Breast epithelium (tissue), 4 donors: ENCODE data around the gene TGFA. TPM values are rescaled to one million over a fixed set of nuclear protein-coding genes. Genes with fewer than 3 reads are reported as not detected.

Source experiments
- DNase-seq, 2 donors: peaks; one replicate each; pipeline ENCODE4 v3.0.0-alpha.2; 2019; ENCODE audit warnings: low spot score in 2 of 2
- H3K27ac ChIP-seq, 2 donors: fragments of 200-600 bp; sonication (generic) in 1 of 2; one replicate each; pipeline ENCODE4 v1.5.1; 2016 to 2019; ENCODE audit warnings: mild to moderate bottlenecking in 1 of 2
- H3K27me3 ChIP-seq, 2 donors: fragments of 200-600 bp; sonication (generic) in 1 of 2; one replicate each; pipeline versions ENCODE4 v1.5.1 to v1.6.0; 2017 to 2019; ENCODE audit warnings: control low read depth in 1 of 2, mild to moderate bottlenecking in 1 of 2
- H3K36me3 ChIP-seq: fragments of 200-600 bp; one replicate; pipeline ENCODE4 v1.5.1; 2019
- H3K4me1 ChIP-seq, 2 donors: fragments of 200-600 bp; sonication (generic); one replicate each; pipeline ENCODE4 v1.5.1; 2016 to 2019; ENCODE audit warnings: control low read depth in 1 of 2
- H3K4me3 ChIP-seq, 3 donors: fragments of 200-600 bp; sonication (generic); 1 replicate in 2 of 3; 2 replicates in 1 of 3; pipeline ENCODE4 v1.5.1; 2016 to 2019; ENCODE audit warnings: mild to moderate bottlenecking in 3 of 3, moderate library complexity in 2 of 3
- H3K9me3 ChIP-seq, 2 donors: fragments of 200-600 bp; sonication (generic) in 1 of 2; one replicate each; pipeline ENCODE4 v1.5.1; 2016 to 2019; ENCODE audit warnings: control low read depth in 1 of 2
- CTCF ChIP-seq, 3 donors: fragments of 450-650 bp; IDR thresholded peaks; one replicate each; pipeline ENCODE4 v1.5.1; 2016 to 2017; ENCODE audit warnings: antibody characterized with exemption in 3 of 3, mild to moderate bottlenecking in 3 of 3, moderate library complexity in 3 of 3
- POLR2A ChIP-seq: fragments of 450-650 bp; IDR thresholded peaks from one replicate; pipeline ENCODE4 v1.6.1; 2016; ENCODE audit warnings: antibody characterized with exemption, mild to moderate bottlenecking, moderate library complexity
- POLR2AphosphoS5 ChIP-seq, 3 donors: sonication (generic); formaldehyde crosslinking; IDR thresholded peaks; one replicate each; pipeline ENCODE4 v1.6.1; 2017; ENCODE audit warnings: antibody characterized with exemption in 3 of 3
- intact Hi-C: fragments of 100-400 bp; cut with DNase I; formaldehyde crosslinking; loops from one replicate; pipeline ENCODE4 v1.15.1; 2023; ENCODE audit warnings: low total_unique reads
- total RNA-seq, 3 donors: library from RNA; depleted of rRNA; stranded (reverse); fragments of >200 nt; gene quantifications; one replicate each; pipeline ENCODE4 v1.1.0, GENCODE V29; 2016

TGFA gene
- total RNA-seq, 3 donors from 2014 or later: 1.1 to 16.1 (median 4.9) TPM

- Histone ChIP-seq H3K27me3 (no peaks in the 10 kb centered on the region), H3K27ac (no peak overlapping the region), H3K4me1 (no peaks in the 10 kb centered on the region), H3K36me3 (no peaks in the 10 kb centered on the region), H3K9me3 (peaks cover 0 to 4% of the 10 kb centered on the region in 2 donors), H3K4me3 (no peak overlapping the region)
- DNase-seq: no peak
- intact Hi-C loops: no loop called here
- TF ChIP-seq POLR2AphosphoS5 (IDR thresholded peaks at IDR 0.05) (no peak), POLR2A (no peak), CTCF (IDR thresholded peaks at IDR 0.05) (no peak)
These were observed 15.8 kb downstream of the TGFA start for GRCh38 chr2:70537840-70538239.

GRCh38 chr2:70536517-70537055 is 17.0 kb downstream of the TGFA start:
- DNase-seq: no peak
- Histone ChIP-seq H3K27ac (no peak overlapping the region), H3K4me1 (no peaks in the 10 kb centered on the region), H3K9me3 (peaks cover 0 to 4% of the 10 kb centered on the region in 2 donors), H3K4me3 (no peak overlapping the region), H3K27me3 (no peaks in the 10 kb centered on the region), H3K36me3 (no peaks in the 10 kb centered on the region)
- TF ChIP-seq POLR2A (no peak), CTCF (IDR thresholded peaks at IDR 0.05) (no peak), POLR2AphosphoS5 (IDR thresholded peaks at IDR 0.05) (no peak)
- intact Hi-C loops: no loop called here

GRCh38 chr2:70535573-70535972 is 18.1 kb downstream of the TGFA start:
- no peak for DNase-seq
- Histone ChIP-seq H3K9me3 (peaks cover 0 to 4% of the 10 kb centered on the region in 2 donors), H3K4me3 (no peak overlapping the region), H3K4me1 (no peaks in the 10 kb centered on the region), H3K27ac (no peak overlapping the region), H3K36me3 (no peaks in the 10 kb centered on the region), H3K27me3 (no peaks in the 10 kb centered on the region)
- intact Hi-C loops: no loop called here
- TF ChIP-seq POLR2AphosphoS5 (IDR thresholded peaks at IDR 0.05) (no peak), CTCF (IDR thresholded peaks at IDR 0.05) (no peak), POLR2A (no peak)

GRCh38 chr2:70534183-70534836 is 19.3 kb downstream of the TGFA start:
- TF ChIP-seq POLR2AphosphoS5 (IDR thresholded peaks at IDR 0.05) (no peak), POLR2A (no peak), CTCF (IDR thresholded peaks at IDR 0.05) (no peak)
- Histone ChIP-seq H3K27ac (no peak overlapping the region), H3K4me3 (no peak overlapping the region), H3K27me3 (no peaks in the 10 kb centered on the region), H3K36me3 (no peaks in the 10 kb centered on the region), H3K9me3 (peaks cover 0 to 4% of the 10 kb centered on the region in 2 donors), H3K4me1 (no peaks in the 10 kb centered on the region)
- intact Hi-C loops: loop anchor here (5.0 kb wide), 1 partner anchor 622 kb away; no protein-coding TSS in a partner anchor
- DNase-seq: no peak

GRCh38 chr2:70532244-70532935 is 21.2 kb downstream of the TGFA start:
- no peak for TF ChIP-seq POLR2AphosphoS5 (IDR thresholded peaks at IDR 0.05)
- TF ChIP-seq POLR2A: no peak
- no peak for TF ChIP-seq CTCF (IDR thresholded peaks at IDR 0.05)

More at GRCh38 chr2:70532244-70532935, 21.2 kb downstream of the TGFA start:
- no peak for DNase-seq
- Histone ChIP-seq H3K36me3 (no peaks in the 10 kb centered on the region), H3K4me1 (no peaks in the 10 kb centered on the region), H3K27me3 (no peaks in the 10 kb centered on the region), H3K9me3 (peaks cover 0 to 4% of the 10 kb centered on the region in 2 donors), H3K4me3 (no peak overlapping the region), H3K27ac (no peak overlapping the region)
- intact Hi-C loops: loop anchor here (5.0 kb wide), 1 partner anchor 620 kb away; no protein-coding TSS in a partner anchor
